Chondrocyte (in vitro differentiated cells): ENCODE data around the gene ASPG. TPM values are rescaled to one million over a fixed set of nuclear protein-coding genes. Genes with fewer than 3 reads are reported as not detected.
A peak's percentile ranks its signal among the peaks of the same experiment; 100 is the strongest.

Source experiments
- DNase-seq: peaks from one replicate; pipeline ENCODE4 v3.0.0; 2021; ENCODE audit warnings: mixed read lengths, low spot score
- H3K27ac Mint-ChIP-seq: one replicate; pipeline ENCODE4 v1.8.0; 2021; ENCODE audit warnings: mild to moderate bottlenecking, moderate library complexity, mixed read lengths; ENCODE audit not compliant: unreplicated experiment
- H3K27me3 Mint-ChIP-seq: 2 replicates; pipeline ENCODE4 v1.8.0; 2021; ENCODE audit warnings: low read depth, mixed read lengths
- H3K36me3 Mint-ChIP-seq: 2 replicates; pipeline ENCODE4 v1.8.0; 2021; ENCODE audit warnings: low read depth, mixed read lengths
- H3K4me1 Mint-ChIP-seq: 2 replicates; pipeline ENCODE4 v1.8.0; 2021; ENCODE audit warnings: low read depth, mild to moderate bottlenecking, mixed read lengths
- H3K4me3 Mint-ChIP-seq: one replicate; pipeline ENCODE4 v1.8.0; 2021; ENCODE audit warnings: mild to moderate bottlenecking, moderate library complexity, mixed read lengths; ENCODE audit not compliant: unreplicated experiment
- H3K9me3 Mint-ChIP-seq: 2 replicates; pipeline ENCODE4 v1.8.0; 2021; ENCODE audit warnings: low read depth, mixed read lengths
- CTCF ChIP-seq: fragments of 200-600 bp; sonication (generic); IDR thresholded peaks from 2 replicates; pipeline ENCODE4 v1.5.0; 2021; ENCODE audit warnings: antibody characterized with exemption, mild to moderate bottlenecking, moderate library complexity
- total RNA-seq: library from RNA; stranded (reverse); gene quantifications from 3 replicates; pipeline ENCODE4 v1.2.1, GENCODE V29; 2021

ASPG gene
- total RNA-seq, 1 donor from 2014 or later = not detected

- H3K36me3 Mint-ChIP-seq = no peaks in the 10 kb centered on the region
- no peaks in the 10 kb centered on the region for H3K27me3 Mint-ChIP-seq
- H3K4me3 Mint-ChIP-seq = no peak overlapping the region
- TF ChIP-seq CTCF = no peak
- no peaks in the 10 kb centered on the region for H3K9me3 Mint-ChIP-seq
- DNase-seq = peak; percentile 85
- H3K4me1 Mint-ChIP-seq = no peaks in the 10 kb centered on the region
- H3K27ac Mint-ChIP-seq = no peak overlapping the region
These were observed 15.7 kb downstream of the ASPG start for GRCh38 chr14:104101086-104101621.

- H3K27me3 Mint-ChIP-seq = no peaks in the 10 kb centered on the region
- no peaks in the 10 kb centered on the region for H3K9me3 Mint-ChIP-seq
- H3K4me3 Mint-ChIP-seq = no peak overlapping the region
- H3K4me1 Mint-ChIP-seq = no peaks in the 10 kb centered on the region
- H3K27ac Mint-ChIP-seq = no peak overlapping the region
- H3K36me3 Mint-ChIP-seq = no peaks in the 10 kb centered on the region
- peak; percentile 92 for DNase-seq
- TF ChIP-seq CTCF = no peak
These were observed 16.3 kb downstream of the ASPG start for GRCh38 chr14:104101651-104102281.

GRCh38 chr14:104102282-104102914, 16.9 kb downstream of the ASPG start:
- H3K27ac Mint-ChIP-seq = no peak overlapping the region
- no peaks in the 10 kb centered on the region for H3K36me3 Mint-ChIP-seq
- peak; percentile 69 for DNase-seq
- no peaks in the 10 kb centered on the region for H3K4me1 Mint-ChIP-seq
- H3K27me3 Mint-ChIP-seq = no peaks in the 10 kb centered on the region
- TF ChIP-seq CTCF = no peak
- H3K4me3 Mint-ChIP-seq = no peak overlapping the region
- no peaks in the 10 kb centered on the region for H3K9me3 Mint-ChIP-seq

GRCh38 chr14:104103061-104103445, 17.6 kb downstream of the ASPG start:
- no peak overlapping the region for H3K27ac Mint-ChIP-seq
- TF ChIP-seq CTCF = no peak
- no peaks in the 10 kb centered on the region for H3K4me1 Mint-ChIP-seq
- H3K36me3 Mint-ChIP-seq = no peaks in the 10 kb centered on the region
- H3K4me3 Mint-ChIP-seq = no peak overlapping the region
- no peaks in the 10 kb centered on the region for H3K27me3 Mint-ChIP-seq
- DNase-seq = no peak
- no peaks in the 10 kb centered on the region for H3K9me3 Mint-ChIP-seq

- H3K27me3 Mint-ChIP-seq = no peaks in the 10 kb centered on the region
- H3K36me3 Mint-ChIP-seq = no peaks in the 10 kb centered on the region
- H3K27ac Mint-ChIP-seq = no peak overlapping the region
- no peak overlapping the region for H3K4me3 Mint-ChIP-seq
- peak; percentile 92 for DNase-seq
- no peaks in the 10 kb centered on the region for H3K4me1 Mint-ChIP-seq
- H3K9me3 Mint-ChIP-seq = no peaks in the 10 kb centered on the region
- TF ChIP-seq CTCF = no peak
These were observed 18.1 kb downstream of the ASPG start for GRCh38 chr14:104103446-104104075.
